ENCODE measurements around the gene MED15.

DNA sequence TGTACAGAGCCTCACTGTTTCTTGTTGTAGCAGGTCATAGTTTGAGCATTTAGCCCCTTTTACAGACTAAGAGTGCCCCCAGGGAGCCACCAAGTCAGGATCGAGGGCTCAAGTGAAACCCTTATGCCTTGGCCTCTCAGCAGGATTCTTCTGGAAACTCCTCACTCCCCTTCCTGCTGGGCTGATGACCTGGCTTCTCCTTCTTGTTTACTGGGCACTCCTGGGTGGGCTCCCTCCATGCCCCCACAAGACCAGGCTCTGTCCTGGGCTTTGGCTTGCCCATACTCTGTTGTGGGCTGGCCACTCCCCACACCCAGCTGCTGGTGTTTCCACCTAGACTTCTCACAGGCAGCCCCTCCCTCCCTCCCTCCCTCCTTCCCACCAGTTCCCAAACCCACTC lies 69.6 kb downstream of the MED15 start:
- no peak for TF ChIP-seq SIN3A (IDR thresholded peaks at IDR 0.05; ENCODE audit: low read depth, low read length)
- TF ChIP-seq TBL1XR1 (IDR thresholded peaks at IDR 0.05; ENCODE audit: low read depth, low read length), result no peak
- no peak for TF ChIP-seq FOXM1 (IDR thresholded peaks at IDR 0.05; ENCODE audit: low read depth, low read length)
- no peak for TF ChIP-seq POLR2A (IDR thresholded peaks at IDR 0.05; ENCODE audit: low read depth, low read length)
- TF ChIP-seq TAF1 (IDR thresholded peaks at IDR 0.05; ENCODE audit: borderline replicate concordance, low read depth, low read length), result no peak
- TF ChIP-seq ZSCAN29 (IDR thresholded peaks at IDR 0.05), result no peak
- TF ChIP-seq RAD21 (IDR thresholded peaks at IDR 0.05; ENCODE audit: insufficient read depth, low read depth, low read length), result no peak
- TF ChIP-seq, protein P1, sequence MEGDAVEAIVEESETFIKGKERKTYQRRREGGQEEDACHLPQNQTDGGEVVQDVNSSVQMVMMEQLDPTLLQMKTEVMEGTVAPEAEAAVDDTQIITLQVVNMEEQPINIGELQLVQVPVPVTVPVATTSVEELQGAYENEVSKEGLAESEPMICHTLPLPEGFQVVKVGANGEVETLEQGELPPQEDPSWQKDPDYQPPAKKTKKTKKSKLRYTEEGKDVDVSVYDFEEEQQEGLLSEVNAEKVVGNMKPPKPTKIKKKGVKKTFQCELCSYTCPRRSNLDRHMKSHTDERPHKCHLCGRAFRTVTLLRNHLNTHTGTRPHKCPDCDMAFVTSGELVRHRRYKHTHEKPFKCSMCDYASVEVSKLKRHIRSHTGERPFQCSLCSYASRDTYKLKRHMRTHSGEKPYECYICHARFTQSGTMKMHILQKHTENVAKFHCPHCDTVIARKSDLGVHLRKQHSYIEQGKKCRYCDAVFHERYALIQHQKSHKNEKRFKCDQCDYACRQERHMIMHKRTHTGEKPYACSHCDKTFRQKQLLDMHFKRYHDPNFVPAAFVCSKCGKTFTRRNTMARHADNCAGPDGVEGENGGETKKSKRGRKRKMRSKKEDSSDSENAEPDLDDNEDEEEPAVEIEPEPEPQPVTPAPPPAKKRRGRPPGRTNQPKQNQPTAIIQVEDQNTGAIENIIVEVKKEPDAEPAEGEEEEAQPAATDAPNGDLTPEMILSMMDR (IDR thresholded peaks at IDR 0.05 in 2 of 3, conservative IDR thresholded peaks at IDR 0.05 in 1 of 3; ENCODE audit: control insufficient read depth in 2 of 3, extremely low read depth in 1 of 3, insufficient read depth in 1 of 3, low read depth in 3 of 3, low read length in 3 of 3), result no peak
- TF ChIP-seq YY1 (IDR thresholded peaks at IDR 0.05; ENCODE audit: low read depth, low read length), result no peak
- TF ChIP-seq NRF1 (conservative IDR thresholded peaks at IDR 0.05; ENCODE audit: low read depth, low read length), result no peak
- no peak for TF ChIP-seq BRCA1 (IDR thresholded peaks at IDR 0.05; ENCODE audit: low read depth, low read length)
- TF ChIP-seq EZH2 (IDR thresholded peaks at IDR 0.05; ENCODE audit: borderline replicate concordance, control insufficient read depth, low read depth, low read length), result no peak

Measured in GM12878 (cell line).